ENCODE results near the gene DPYSL4.

DPYSL4 gene

DNA sequence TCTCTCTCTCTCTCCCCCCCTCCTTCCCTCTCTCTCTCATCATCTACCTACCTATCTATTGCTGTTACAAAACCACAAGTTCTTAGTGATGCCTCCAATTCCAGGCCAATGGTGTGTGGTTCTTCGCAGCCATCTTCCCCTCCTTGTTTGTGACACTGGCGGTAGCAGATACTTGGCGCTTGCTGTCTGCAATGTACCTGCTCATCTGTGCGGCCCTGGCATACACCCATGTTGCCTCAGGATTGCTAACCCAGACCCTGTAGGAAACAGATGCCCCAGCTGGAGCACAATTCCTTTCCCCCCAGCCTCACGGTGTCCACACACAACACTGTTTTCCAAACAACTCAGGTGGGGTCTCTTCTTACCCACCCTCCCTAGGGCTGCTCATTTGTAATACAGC, 13.6 kb upstream of the DPYSL4 start:
- peaks cover 14% of the 10 kb centered on the region for H3K27me3 Mint-ChIP-seq
- H3K4me1 Mint-ChIP-seq, result peaks cover 4% of the 10 kb centered on the region
- peaks cover 1% of the 10 kb centered on the region for H3K36me3 Mint-ChIP-seq
- no peak overlapping the region for H3K4me3 Mint-ChIP-seq
- H3K27ac Mint-ChIP-seq, result no peak overlapping the region
- DNase-seq (ENCODE audit: low spot score in 2 of 2), result no peak
- peaks cover 2% of the 10 kb centered on the region for H3K9me3 Mint-ChIP-seq
- no peak for ATAC-seq (ENCODE audit: low read depth)

DNA sequence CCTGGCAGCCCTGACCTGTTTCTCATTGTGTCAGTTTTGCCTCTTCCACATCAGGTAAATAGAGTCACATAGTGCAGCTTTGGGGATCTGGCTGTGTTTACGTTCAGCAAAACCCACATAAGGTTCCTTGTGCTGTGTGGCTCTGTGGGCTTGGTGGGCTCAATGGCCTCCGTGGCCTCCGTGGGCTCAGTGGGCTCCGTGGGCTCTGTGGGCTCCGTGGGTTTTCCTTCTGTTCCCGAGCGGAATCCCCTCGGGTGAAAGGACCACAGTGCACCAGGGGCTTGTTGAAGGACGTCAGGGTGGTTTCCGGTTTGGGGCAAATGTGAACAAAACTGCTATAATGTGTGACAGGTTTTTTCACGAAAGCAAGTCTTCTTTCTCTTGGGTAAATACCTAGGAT, 12.5 kb upstream of the DPYSL4 start:
- Mint-ChIP-seq H3K4me3 (no peak overlapping the region), H3K27me3 (peaks cover 17% of the 10 kb centered on the region), H3K4me1 (peaks cover 4% of the 10 kb centered on the region), H3K36me3 (peaks cover 1% of the 10 kb centered on the region), H3K9me3 (peaks cover 2% of the 10 kb centered on the region), H3K27ac (no peak overlapping the region)
- DNase-seq (ENCODE audit: low spot score in 2 of 2), result no peak
- ATAC-seq (ENCODE audit: low read depth), result no peak

DNA sequence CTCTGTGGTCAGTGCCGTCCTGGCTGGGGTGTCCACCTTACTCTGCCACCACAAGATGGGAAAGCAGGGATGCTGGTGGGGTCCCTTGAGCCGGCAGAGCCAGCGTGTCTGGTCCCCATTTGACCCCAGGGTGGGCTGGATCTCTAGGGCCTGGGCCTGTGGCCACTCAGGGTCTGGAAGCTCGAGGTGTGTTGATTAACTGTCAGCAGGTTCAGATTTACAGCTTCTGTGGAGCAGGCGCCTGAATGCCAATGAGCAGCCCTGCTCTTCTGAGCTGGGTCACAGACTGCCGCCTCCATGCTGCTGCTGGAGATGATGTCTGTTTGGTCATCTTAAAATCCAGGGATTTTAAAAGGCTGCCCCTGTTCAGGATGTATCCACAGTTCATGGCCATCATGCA, 11.3 kb upstream of the DPYSL4 start:
- DNase-seq (ENCODE audit: low spot score in 2 of 2) (no peak), ATAC-seq (ENCODE audit: low read depth) (no peak)
- Mint-ChIP-seq H3K9me3 (peaks cover 2% of the 10 kb centered on the region), H3K27me3 (peaks cover 19% of the 10 kb centered on the region), H3K36me3 (peaks cover 1% of the 10 kb centered on the region), H3K4me3 (no peak overlapping the region), H3K4me1 (peaks cover 4% of the 10 kb centered on the region), H3K27ac (no peak overlapping the region)

DNA sequence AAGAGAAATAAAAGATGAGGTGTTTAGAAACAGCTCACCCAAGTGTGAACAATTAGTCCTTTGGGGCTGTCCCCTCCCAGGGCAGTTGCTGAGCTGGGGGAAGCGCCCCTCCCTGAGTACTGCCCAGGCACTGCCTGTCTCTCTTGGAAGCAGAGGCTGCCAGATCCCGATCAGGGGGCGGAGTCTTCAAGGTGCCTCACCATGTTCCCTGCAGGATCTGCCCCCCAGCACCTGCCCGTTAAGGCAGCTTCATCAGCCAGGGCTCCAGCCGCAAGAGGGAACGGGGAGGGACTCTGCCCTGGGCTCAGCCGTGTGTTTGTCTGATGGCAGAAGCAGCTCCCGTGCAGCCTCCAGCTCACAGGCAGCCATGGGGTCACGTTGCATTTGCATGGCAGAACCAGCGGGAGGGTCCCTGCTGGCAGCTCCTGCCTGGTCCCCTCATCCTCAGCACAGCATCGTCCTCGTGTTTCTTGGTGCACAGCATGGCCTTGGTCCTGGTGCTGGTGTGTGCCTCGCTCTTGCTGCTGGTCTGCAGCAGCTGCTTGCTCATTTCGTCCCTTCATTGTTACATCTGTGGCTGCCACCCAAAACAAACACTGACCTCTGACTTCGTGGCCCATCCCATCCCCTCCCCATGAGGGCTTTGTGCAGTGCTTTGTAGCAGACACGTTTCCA, 10.7 kb upstream of the DPYSL4 start:
- no peak overlapping the region for H3K4me3 Mint-ChIP-seq
- H3K36me3 Mint-ChIP-seq, result peaks cover 1% of the 10 kb centered on the region
- H3K27ac Mint-ChIP-seq, result no peak overlapping the region
- peaks cover 22% of the 10 kb centered on the region for H3K27me3 Mint-ChIP-seq
- DNase-seq (ENCODE audit: low spot score in 2 of 2) (no peak), ATAC-seq (ENCODE audit: low read depth) (no peak)
- peaks cover 2% of the 10 kb centered on the region for H3K9me3 Mint-ChIP-seq
- H3K4me1 Mint-ChIP-seq, result peaks cover 4% of the 10 kb centered on the region

DNA sequence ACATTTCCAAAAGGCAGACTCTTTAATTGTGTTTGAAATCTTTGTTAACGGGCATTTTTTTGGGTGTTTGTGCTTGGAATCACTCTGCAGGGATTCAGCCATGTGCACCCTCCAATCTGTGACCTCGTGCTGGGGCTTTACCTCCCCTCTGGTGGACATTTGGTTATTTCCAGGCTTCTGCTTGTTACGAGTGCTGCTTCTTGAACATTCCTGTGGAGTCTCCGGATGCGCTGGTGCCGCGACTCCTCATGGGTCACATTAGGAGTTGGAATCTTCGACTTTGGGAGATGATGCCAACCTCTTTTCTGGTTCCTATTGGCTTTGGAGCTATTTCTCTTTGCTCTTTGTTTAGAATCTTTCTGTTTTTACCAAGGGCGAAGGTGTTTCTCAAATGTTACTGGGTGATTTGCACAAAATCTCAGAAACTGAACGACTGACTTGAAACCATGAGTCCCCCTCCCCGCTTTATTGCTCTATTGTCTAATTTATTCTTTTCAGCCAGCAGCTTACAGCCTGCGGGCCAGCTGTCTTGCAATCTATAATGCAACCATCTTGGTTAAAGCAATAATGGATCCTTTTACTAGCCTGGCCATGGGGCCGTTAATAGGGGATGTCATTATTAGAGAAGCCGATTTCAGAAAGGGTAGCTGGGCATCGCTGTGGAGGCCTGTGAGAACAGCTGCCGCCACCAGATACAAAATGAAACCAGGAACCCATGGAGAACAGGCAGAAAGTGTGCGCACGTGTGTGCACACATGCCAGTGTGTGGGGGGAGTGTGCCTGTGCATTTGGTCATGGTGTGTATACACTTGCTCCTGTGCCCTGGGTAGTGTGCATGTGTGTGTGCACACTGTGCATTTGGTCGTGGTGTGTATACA, 9.9 kb upstream of the DPYSL4 start:
- Mint-ChIP-seq H3K4me3 (no peak overlapping the region), H3K4me1 (peaks cover 4% of the 10 kb centered on the region), H3K36me3 (peaks cover 1% of the 10 kb centered on the region), H3K9me3 (peaks cover 2% of the 10 kb centered on the region), H3K27ac (no peak overlapping the region), H3K27me3 (peaks cover 22% of the 10 kb centered on the region)
- DNase-seq (ENCODE audit: low spot score in 2 of 2) (no peak), ATAC-seq (ENCODE audit: low read depth) (no peak)

DNA sequence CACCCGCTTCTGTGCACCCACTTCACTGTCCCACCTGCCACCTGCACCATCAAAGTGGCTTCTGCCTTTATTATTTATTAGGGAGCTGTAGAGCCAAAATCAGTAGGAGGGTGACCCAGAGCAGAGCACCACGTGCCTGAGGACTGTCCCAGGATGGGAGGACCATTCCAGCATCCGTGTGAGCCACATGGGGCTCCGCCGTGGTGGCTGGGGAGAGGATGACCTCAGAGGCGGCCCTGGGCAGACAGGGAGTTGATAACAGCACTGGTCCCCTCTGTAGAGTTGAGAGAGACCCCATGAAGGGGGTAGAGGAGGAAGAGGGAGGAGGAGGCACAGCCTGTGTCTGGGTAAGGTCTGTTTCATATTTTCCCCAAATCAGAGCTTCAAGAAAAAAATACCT, 8.7 kb upstream of the DPYSL4 start:
- Mint-ChIP-seq H3K27me3 (peaks cover 23% of the 10 kb centered on the region), H3K36me3 (peaks cover 1% of the 10 kb centered on the region), H3K9me3 (peaks cover 2% of the 10 kb centered on the region), H3K4me3 (no peak overlapping the region), H3K4me1 (peaks cover 4% of the 10 kb centered on the region), H3K27ac (no peak overlapping the region)
- ATAC-seq (ENCODE audit: low read depth) (no peak), DNase-seq (ENCODE audit: low spot score in 2 of 2) (no peak)

DNA sequence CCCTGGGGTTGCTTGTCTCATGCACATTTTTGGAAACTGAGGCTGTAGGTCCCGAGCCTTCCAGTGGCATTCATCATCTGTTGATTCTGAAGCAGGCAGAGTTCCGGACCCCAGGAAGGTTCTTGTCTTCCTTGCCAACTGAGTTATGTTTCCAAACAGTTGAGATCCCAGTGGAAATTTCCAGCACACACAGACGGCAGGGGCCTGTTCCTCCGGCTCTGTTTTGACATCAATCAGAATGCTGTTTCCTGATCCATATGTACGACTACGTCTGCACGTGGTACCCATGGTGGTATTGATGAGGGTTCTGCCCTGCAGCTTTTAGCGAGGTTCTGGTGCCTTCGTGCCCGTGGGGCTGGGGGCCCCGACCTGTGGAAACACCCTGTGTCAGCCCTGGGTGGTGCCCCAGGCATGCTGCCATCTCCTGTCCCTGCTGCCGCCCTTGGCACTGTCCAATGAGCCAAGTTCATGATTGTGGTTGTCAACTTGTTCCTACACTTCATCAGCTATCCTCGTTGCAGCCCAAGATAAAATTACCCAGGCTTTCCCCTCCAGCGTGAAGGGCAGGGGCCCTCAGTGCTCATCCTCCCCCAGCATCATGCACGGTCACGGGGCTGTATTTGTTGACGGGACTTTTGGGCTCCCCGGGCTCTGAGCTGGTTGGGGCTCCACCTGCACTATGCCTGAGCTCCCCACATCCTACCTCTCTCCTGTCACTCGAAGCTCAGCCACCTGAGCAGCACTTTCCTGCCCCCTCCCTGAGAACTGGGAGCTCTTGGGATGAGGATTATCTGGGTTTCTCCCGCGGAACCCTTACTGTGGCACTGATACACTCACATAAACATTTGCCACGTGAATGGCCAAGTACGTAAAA, 7.8 kb upstream of the DPYSL4 start:
- H3K27ac Mint-ChIP-seq, result no peak overlapping the region
- H3K9me3 Mint-ChIP-seq, result no peaks in the 10 kb centered on the region
- H3K4me1 Mint-ChIP-seq, result peaks cover 4% of the 10 kb centered on the region
- H3K4me3 Mint-ChIP-seq, result no peak overlapping the region
- H3K36me3 Mint-ChIP-seq, result no peaks in the 10 kb centered on the region
- ATAC-seq (ENCODE audit: low read depth) (no peak), DNase-seq (ENCODE audit: low spot score in 2 of 2) (no peak)
- H3K27me3 Mint-ChIP-seq, result peaks cover 25% of the 10 kb centered on the region

DNA sequence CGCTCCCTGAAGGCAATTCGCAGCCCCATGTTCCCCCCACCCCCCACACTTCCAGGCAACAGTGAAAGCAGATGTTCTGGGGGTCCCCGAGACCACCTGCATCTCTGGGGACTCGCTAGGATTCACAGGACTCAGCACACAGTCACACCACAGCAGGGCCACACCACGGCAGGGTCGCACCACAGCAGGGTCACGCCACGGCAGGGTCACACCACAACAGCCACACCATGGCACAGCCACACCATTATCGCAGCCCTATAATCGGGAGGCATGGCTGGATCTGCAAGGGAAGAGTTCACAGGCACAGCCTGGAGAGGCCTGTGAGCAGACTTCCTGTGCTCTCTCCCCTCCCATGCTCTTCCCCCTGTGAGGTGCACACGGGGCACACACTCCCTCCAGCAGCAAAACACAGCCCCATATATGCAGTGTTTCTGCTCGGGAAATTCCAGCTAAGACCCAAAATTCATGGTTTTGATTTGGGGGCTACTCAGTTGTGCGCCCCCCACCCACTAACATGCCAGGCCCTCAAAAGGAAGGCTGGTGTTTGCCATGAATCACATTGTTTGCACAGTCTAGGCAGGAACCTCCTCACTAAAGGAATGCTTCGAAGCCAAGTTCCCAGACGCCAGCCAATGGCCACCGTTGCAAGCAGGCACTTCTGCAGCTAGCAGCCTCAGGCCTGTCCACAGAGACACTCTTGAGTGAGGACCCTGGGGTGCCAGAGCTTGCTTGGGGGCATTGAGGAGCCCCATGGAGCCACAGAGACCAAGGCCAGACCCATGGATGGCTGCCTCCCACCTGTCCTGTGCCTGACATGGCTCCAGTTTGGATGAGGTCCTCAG, 7.0 kb upstream of the DPYSL4 start:
- Mint-ChIP-seq H3K4me3 (no peak overlapping the region), H3K27me3 (peaks cover 29% of the 10 kb centered on the region), H3K27ac (no peak overlapping the region), H3K4me1 (peaks cover 4% of the 10 kb centered on the region), H3K36me3 (peaks cover under 1% of the 10 kb centered on the region), H3K9me3 (no peaks in the 10 kb centered on the region)
- ATAC-seq (ENCODE audit: low read depth), result no peak
- no peak for DNase-seq (ENCODE audit: low spot score in 2 of 2)

DNA sequence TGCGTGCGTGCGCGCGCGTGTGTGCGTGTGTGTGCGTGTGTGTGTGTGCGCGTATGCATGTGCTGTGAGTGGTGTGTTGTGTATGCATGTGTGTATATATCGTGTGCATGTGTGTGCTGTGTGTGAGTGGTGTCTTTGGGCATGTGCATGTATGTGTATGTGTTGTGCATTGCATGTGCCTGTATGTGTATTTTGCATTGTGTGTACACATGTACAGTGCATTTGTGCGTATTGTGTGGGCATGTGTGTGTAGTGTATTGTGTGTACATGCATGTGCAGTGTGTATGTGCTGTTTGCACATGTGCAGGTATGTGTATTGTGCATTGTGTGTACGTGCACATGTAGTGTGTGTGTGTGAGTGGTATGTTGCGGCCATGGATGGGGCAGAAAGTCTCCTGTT, 6.0 kb upstream of the DPYSL4 start:
- H3K27me3 Mint-ChIP-seq, result peaks cover 32% of the 10 kb centered on the region
- peaks cover 3% of the 10 kb centered on the region for H3K36me3 Mint-ChIP-seq

DNA sequence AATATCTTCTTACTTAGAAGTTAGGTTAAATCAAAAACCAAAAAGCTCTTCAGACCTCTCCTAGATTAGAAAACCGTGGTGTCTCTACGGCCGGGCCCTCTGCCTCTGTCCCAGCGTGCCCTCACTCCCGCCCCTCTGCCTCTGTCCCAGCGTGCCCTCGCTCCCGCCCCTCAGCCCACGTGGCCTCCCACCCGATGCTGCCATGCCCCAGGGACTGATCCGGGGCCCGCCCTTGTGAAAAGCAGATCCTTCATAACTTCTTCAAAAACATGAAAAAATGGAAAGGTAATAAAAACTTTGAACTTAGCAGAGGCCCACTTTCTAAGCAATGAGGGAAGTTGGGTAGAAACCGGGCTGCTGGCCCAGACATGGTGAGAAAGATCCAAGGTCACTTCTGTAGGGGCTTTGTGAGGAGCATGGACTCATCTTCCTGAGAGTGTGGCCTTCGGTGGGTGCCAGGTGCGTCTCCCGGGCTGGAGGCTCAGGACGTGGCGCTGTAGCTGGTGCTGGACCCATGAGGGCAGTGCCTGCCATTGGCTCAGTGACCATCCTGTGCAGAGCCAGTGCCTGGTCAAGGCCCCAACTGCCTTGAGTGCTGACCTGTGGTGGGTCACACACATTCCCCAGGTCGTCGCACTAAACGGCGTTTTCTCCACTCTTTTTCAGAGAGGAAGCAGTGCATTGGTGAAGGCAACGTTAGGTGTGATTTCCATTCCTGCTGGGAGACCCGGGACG, 4.9 kb upstream of the DPYSL4 start:
- peaks cover 3% of the 10 kb centered on the region for H3K36me3 Mint-ChIP-seq
- no peaks in the 10 kb centered on the region for H3K9me3 Mint-ChIP-seq
- H3K4me1 Mint-ChIP-seq, result no peaks in the 10 kb centered on the region
- H3K4me3 Mint-ChIP-seq, result no peak overlapping the region
- ATAC-seq (ENCODE audit: low read depth) (no peak), DNase-seq (ENCODE audit: low spot score in 2 of 2) (no peak)
- H3K27ac Mint-ChIP-seq, result no peak overlapping the region
- peaks cover 27% of the 10 kb centered on the region for H3K27me3 Mint-ChIP-seq

More for the DNA sequence above, 6.0 kb upstream of the DPYSL4 start:
- Mint-ChIP-seq H3K4me1 (peaks cover 4% of the 10 kb centered on the region), H3K27ac (no peak overlapping the region), H3K4me3 (no peak overlapping the region), H3K9me3 (no peaks in the 10 kb centered on the region)
- ATAC-seq (ENCODE audit: low read depth) (no peak), DNase-seq (ENCODE audit: low spot score in 2 of 2) (no peak)

DNA sequence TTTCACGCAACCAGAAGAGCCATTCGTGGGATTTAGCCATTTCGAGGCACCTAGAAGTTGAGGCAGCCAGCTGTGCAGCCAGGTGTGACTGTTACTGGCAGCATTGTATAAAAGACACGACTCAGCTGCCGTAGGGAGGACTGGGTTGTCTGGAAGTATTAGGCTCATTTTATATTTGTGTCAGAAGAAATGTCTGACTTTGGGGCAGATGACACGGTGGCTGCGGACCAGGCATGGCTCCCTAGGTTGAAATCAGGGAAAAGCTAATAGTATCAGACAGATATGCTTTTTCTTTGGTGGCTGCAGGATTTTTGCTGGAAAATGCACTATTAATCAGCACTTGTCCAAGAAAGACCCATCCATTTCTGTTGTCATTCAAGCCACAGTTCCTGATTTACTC, 4.2 kb upstream of the DPYSL4 start:
- Mint-ChIP-seq H3K4me3 (no peak overlapping the region), H3K27me3 (peaks cover 20% of the 10 kb centered on the region)
- DNase-seq (ENCODE audit: low spot score in 2 of 2), result no peak

DNA sequence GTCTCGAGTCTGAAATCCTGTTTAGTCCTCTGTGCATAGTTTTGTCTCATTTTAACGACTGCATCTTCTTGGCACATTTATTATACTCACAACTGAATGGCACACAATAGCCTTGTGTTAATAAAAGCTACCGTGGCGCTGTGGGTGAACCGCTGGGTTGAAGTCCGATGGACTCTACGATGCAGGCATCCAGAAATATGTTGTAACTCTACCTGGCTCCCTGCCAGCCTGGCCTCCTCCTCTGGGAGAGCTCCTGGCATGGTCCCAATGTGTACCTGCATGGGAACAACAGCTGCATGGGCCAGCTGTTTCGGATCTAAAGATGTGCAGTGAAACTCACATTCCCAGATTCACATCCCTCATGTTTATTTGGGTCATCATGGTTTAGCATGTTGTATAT, 3.7 kb upstream of the DPYSL4 start:
- Mint-ChIP-seq H3K4me3 (no peak overlapping the region), H3K27ac (no peak overlapping the region), H3K4me1 (no peaks in the 10 kb centered on the region), H3K9me3 (no peaks in the 10 kb centered on the region), H3K36me3 (peaks cover 3% of the 10 kb centered on the region), H3K27me3 (peaks cover 20% of the 10 kb centered on the region)
- ATAC-seq (ENCODE audit: low read depth) (no peak), DNase-seq (ENCODE audit: low spot score in 2 of 2) (no peak)

More for the DNA sequence above, 4.2 kb upstream of the DPYSL4 start:
- Mint-ChIP-seq H3K4me1 (no peaks in the 10 kb centered on the region), H3K27ac (no peak overlapping the region), H3K9me3 (no peaks in the 10 kb centered on the region), H3K36me3 (peaks cover 3% of the 10 kb centered on the region)
- no peak for ATAC-seq (ENCODE audit: low read depth)

All from memory B cell (primary cell).